Epidermal melanocyte (primary cell): ENCODE results near the gene RGR.

Experiments used
- DNase-seq: peaks from one replicate; pipeline ENCODE4 v3.0.0; 2011; ENCODE audit warnings: low spot score; ENCODE audit not compliant: insufficient read length

RGR gene, protein sequence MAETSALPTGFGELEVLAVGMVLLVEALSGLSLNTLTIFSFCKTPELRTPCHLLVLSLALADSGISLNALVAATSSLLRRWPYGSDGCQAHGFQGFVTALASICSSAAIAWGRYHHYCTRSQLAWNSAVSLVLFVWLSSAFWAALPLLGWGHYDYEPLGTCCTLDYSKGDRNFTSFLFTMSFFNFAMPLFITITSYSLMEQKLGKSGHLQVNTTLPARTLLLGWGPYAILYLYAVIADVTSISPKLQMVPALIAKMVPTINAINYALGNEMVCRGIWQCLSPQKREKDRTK

DNA sequence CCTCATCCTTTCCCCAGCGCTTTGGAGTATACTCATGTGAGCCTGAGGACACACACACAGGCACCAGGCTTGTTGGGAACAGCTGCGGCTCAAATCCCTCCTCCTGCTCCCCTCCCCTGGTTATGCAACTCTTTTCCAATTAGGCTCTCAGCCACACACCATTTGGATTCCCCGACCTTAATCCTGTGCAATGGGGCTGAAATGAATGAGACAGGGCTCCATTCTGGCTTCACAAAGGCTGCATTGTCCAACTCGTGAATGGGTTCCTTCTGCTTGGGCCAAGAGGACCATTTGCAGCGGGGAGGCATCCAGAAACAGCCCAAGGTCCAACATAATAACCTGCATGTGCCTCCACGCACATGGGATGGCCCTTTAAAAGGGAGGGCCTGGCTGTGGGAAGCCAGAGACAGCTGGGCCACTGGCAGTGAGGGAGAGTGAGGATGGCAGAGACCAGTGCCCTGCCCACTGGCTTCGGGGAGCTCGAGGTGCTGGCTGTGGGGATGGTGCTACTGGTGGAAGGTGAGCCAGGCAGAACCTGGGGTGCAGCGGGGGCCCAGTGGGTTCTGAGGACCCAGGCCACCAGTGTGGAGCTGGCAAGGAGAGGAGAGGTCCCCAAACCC is at the start of gene RGR:
TSS of gene RGR (plus strand) at position 403 of the 620 bp plus-strand sequence. CDS start at position 441, 38 bp downstream.
- peak; percentile 82 for DNase-seq

DNA sequence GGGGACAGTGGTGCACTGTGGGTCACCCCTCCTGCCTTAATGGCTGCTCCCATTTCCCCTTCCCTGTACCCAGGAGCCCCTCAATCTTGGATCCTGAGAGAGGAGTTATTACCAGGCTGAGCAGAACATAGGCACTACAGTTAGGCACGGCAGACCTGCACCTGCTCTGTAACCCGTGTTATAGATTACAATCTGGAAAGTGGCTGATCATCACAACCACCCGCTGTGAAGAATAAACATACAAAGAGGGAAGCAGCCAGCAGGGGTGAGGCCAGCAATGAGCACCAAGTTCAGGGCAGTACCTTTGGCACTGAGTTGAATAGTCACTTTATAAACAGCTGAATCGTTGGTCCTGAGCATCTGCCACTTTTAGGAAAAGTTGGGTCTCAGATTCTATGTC is 48.8 kb upstream of the RGR start:
- no peak for DNase-seq

DNA sequence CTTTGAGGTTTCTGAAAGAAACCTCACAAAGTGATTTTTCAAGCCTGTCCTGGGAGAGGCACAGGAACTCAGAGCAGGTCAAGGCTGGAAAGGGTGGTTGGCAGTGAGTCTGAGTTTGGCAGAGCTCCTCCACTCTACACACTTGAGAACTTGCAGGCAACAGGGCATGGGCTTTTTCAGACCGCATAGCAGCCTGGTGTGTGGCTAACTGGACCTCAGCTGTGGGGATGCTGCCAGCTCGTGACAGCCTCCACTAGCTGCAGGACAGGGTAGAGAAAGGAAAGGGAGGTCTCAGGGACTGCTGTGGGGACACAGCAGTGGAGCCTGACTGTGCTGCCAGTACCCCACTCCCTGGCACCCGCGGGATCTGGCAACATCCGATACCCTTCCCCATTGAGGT is 47.9 kb upstream of the RGR start:
- no peak for DNase-seq

DNA sequence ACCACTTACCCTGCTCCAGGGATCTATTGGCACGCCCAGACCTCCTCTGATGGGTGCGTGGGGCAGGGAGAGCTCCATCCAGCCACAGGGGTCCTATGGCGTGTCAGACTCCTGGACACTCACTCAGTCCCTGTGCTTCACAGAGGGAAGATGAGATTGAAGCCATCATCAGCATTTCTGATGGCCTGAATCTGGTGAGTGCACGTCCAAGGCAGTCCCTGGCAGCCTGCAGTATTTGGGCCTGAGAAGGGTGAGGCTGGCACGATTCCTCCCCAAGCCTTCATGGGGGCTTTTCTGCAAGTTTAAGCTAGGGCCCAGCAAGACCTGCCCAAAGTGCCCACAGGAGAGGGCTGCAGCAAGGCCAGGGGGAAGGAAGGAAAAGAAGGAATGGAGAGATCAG is 47.2 kb upstream of the RGR start:
- no peak for DNase-seq

DNA sequence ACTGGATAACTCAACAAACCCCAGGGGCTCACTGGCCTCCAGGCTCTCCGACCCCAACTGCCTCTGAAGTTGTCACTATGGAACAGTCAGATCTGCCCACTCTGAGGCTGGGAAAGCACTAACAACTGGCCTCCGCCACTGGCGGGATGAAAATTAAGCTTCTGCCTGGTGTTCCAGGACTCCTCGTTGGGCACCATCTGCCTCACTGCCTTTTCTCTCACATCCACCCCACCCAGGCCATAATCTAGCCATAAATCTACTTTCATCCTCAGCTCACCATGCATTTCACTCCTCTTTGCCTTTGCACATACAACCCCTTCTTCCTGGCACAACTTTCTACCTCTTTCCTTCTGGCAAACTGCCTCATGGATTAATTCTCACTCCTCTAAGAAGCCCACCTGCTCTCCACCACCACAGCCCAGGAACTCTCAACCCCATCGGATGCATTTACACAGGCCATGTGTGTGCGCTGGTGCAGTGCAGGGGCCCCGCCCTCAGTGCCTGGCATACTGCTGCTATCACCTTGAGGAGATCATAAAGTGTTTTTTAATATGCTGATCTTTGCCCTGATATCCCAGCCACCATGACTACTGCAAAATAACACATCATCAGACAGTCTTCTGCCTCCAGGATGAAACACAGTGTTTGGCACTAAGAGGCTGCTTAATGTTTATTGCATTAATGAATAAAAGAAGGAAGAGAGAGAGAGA is 46.5 kb upstream of the RGR start:
- no peak for DNase-seq

DNA sequence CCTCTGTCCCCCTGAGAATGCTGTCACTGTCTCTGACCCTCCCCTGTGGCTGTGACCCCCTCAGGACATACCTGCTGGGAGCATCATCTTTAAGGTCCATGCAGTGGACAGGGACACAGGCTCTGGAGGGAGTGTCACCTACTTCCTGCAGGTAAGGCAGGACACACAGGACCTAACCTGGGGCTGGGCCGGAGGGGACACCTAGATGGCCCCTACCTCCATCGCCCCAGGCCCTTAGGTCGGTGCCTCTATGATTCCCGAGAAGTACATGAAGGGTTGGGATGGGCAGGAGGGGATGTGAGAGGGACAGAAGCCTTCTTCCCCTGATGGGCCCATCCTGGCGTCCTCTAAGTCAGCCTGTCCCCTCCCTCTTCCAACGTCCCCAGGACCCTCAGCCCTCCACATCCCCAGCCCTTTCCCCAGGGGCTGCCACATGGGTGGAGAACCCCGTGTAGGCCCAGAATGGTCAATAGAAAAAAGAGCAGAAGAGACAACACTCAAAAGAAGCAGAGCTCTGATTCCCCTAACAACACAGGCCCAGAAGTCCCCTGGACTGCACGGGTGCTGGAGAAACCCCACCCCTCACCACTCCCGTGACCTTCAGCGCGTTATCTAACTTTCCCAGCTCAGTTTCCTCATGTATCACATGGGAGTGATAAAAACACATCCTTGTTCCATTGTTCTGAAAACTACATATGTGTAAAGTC is 44.2 kb upstream of the RGR start:
- no peak for DNase-seq

DNA sequence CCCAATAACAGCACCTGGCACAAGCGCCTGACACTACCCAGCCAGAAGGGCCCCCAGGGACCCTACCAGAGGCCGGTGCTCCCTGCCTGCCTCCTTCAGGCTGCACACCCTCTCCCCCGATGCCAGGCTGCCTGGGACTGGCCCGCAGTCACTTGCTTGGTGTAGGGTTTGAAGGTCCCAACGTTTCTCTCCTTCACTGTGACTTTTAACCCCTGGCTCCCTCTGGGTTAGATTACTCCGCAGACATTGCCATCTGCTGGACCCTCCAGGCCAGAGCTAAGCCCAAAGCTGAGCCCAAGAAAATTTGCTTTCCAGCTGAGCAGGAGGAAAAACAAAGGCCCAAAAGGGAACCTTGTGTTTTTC is 43.6 kb upstream of the RGR start:
- no peak for DNase-seq

DNA sequence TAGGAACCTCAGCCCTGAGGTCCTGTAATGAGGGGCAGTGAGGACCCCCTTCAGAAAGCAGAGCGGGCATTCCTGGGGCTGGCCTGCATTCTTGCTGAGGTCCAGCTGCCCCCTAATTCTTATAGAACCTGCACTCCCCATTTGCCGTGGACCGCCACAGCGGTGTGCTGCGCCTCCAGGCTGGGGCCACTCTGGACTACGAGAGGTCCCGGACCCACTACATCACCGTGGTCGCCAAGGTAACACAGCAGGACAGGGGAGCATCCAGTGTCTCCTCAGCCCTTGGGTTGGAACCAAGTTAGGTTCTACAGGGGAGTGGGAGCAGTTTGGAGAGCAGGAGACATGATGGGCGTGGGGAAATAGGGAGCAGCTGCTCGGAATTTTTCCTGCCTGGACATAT is 43.2 kb upstream of the RGR start:
- no peak for DNase-seq

DNA sequence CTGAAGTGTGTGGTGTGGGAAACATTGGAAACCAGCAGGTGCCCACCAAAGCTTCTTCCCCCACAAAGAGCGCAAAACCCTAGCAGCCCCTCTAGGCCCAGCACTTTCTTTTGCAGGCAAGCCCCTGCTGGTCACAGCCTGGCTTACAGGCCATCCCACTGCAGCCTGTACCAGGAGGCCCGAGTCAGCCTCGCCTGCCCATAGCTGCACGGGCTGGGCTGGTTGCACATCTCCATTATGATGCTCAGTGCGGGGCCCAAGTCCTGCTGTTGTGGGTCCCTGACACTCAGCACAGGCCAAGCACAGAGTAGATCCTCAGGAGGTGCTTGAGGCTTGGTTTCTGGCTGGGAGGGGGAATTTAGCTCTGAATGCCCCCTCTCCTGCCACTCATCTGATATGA is 42.5 kb upstream of the RGR start:
- DNase-seq, result no peak

DNA sequence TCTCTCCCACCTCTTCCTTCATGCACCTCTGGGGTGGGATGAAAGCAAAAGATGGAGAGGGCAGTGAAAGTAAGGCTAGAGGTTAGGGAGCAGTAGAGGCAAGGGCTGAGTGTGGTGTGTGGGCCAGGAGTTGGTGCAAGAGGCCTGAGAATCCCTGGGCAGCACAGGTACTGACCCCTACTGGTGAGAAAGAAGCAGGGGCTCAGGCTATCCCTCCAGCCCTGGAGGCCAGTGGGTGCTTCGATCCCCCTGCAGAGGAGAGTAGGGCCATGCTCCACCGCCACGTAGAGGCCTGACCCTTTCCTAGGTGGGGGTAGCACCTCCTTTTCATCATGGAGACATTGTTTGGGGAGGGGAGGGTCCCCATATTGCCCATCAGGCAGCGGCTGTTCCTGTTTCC is 40.7 kb upstream of the RGR start:
- no peak for DNase-seq

DNA sequence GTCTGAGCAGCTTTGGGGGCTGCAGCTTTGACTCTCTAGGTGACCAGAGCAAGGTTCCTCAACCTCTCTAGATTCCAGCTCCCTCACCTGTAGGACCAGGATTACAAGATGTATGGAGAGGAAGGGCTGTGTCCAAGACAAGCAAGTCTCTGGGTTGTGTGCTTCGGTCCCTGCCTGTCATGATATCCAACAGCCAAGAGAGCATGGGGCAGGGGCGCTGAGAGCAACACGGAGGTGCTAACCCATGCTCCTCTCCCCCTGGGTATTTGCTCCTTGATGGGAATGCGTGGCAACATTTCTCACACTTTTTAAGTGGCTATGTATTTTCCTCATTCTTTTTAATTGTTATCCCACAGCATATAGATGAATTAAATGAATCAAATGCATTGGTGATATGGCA is 40.2 kb upstream of the RGR start:
- DNase-seq, result no peak

DNA sequence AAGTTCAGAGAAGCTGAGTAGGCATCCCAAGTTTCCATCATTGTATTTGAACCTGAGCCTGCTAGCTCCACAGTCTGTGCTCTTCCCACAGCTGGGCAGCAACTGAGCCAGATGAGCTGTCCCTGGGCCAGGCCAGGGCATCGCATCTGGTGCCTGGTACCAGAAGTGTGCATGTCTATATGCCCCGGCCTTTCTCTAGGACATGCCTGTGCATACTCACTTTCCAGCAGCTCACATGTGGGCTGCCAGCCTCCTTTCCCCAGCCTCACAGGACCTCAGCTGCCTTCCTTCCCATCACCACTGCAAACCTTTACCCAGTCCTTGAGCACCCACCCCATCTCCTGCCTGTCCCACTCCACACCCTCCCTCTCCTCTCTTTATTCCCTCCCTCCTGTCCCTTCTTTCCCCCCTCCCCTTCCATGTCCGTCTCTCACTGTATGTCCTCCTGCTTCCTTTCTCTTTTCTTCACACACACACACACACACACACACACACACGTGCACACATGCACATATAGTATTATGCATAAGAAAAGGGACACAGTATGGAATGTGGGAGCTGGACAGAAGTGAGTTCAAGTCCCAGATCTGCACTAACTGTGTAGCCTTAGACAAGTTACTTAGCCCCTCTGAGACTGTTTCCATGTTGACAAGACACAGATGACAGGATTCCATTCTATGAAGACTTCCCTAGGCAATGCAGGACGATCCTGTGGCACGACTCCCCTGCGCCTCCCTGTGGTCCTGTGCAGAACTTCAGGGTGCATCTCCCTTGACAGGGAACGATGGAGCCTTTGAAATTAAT is 39.6 kb upstream of the RGR start:
- peak; percentile 79 for DNase-seq

DNA sequence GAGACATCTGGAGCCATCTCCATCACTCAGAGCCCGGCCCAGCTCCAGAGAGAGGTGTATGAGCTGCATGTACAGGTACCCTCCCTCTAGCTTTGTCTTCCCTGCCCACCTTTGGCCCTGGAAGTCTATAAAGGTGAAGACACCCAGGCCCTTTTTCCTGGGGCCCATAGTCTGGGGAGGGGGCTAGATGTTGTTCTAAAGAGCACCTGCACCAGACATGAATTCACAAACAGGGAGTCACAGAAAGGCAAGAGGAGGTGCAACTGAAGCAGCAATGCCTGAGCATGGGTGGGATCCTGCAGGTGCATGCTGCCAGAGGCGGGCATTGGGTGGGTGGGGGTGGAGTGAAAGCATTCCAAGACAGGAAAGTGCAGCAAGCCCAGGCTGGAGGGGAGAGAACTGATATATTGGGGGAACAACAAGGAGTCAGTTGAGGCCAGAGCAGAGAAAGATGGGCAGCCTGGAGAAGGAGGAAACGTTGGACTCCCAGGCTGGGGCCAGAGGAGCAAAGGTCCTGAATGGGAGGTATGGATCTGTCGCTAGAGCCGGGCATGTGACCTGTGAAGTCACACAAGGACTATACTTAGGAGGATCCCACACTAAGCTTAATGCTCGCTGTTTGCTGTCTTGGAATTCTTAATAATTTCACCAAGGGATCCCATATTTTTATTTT is 38.9 kb upstream of the RGR start:
- DNase-seq, result no peak

DNA sequence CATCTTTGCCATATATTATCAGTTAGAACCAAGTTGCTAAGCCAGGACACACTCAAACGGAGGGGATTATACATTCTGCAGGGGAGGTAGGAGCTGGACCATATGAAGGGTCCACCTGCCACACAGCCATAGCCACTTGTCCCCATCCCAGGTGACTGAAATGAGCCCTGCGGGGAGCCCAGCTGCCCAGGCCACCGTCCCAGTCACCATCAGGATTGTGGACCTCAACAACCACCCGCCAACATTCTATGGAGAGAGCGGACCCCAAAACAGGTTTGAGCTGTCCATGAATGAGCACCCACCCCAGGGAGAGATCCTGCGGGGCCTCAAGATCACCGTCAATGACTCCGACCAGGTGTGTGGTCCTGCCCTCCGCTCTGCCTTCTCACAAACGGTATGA is 36.8 kb upstream of the RGR start:
- DNase-seq, result no peak

DNA sequence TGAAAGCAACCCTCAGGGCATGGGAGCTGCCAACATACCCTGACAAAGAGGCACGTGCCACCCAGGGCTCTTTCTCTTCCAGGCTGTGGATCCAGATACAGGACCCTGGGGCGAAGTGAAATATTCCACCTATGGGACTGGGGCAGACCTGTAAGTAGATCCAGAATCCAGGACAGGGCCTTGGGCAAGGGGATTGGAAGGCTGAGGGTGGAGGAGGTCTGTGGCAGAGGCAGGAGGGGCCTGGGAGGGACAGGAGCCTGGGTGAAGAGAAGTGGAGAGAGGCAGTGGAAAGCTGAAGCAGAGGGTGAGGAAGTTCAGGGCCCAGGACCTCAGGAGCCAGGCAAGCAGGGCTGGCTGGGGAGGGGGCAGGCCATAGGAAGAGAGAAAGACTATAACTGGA is 33.3 kb upstream of the RGR start:
- no peak for DNase-seq

DNA sequence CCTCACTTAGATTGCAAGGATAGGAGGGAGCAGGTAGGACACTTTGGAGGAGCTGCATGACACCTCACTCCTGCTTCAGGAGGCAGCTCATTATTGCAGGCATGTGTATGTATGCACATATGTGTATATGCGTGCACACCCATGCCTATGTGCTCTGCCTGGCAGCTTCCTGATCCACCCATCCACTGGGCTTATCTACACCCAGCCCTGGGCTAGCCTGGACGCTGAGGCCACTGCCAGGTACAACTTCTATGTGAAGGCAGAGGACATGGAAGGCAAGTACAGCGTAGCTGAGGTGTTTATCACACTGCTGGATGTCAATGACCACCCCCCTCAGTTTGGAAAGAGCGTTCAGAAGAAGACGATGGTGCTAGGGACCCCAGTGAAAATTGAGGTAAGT is 32.8 kb upstream of the RGR start:
- DNase-seq, result no peak

DNA sequence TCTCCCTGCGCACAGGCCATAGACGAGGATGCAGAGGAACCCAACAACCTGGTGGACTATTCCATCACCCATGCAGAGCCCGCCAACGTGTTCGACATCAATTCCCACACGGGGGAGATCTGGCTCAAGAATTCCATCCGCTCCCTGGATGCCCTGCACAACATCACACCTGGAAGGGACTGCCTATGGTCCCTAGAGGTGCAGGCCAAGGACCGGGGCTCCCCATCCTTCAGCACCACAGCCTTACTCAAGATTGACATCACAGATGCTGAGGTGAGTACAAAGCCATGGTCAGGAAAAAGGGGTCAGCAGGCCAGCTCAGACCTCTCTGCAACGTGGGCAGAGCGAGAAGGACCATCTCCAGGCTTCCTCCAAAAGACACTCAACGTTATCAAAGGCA is 31.8 kb upstream of the RGR start:
- DNase-seq, result no peak

DNA sequence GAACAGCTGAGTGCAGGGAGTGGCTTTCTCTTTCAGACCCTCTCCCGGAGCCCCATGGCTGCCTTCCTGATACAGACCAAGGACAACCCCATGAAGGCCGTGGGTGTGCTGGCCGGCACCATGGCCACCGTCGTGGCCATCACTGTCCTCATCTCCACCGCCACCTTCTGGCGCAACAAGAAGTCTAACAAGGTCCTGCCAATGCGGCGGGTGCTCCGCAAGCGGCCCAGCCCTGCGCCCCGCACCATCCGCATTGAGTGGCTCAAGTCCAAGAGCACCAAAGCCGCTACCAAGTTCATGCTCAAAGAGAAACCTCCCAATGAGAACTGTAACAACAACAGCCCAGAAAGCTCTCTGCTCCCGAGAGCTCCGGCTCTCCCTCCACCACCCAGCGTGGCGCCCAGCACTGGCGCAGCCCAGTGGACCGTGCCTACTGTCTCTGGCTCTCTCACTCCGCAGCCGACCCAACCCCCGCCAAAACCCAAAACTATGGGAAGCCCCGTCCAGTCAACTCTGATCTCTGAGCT is 30.7 kb upstream of the RGR start:
- no peak for DNase-seq

DNA sequence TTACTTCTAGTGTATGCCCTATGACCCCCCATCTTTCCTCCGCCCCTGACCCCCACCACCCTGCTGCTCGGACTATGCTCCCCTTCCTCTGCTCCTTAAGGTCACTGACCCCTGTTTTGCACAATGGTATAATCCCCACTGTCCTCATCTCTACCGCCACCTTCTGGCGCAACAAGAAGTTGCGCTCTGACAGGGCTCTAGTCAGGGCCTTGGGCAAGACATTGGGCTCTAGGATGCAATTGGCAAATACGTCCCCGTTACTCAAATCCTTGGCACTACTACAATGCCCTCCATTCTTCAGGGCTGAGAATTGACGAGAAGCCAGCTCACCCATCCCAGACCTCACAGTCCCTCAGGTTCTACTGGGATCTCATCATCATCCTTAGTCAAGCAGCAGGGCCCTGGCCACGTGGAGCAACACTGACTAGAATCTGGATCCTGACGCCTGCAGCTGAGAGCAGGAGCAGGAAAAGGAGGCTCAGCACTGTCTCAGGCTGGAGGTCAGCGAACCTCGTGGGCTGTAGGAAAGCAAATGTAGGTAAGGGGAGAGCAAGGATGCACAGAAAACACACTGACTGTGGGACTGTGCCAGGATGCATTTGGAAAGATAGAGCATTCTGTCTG is 30.1 kb upstream of the RGR start:
- no peak for DNase-seq

DNA sequence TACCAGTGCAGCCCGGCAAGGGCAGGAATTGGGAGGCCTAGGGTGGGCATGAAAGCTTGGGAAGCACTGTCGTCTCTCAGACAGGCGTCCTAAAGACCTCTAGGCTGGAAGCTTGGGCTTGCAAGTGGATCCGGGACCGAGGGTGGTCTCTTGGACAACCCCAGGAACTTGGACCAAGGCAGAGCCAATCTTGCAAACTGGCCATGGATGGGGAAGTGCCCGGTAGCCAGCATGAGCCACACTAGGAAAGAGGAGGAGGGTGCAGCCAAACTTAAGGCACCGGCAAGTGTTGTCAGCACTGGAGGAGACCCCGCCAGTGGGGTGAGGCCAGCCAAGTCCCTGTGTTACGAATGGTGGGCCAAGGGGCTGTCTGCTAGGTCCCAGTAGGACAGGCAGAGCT is 28.0 kb upstream of the RGR start:
- no peak for DNase-seq
